Liver (tissue), 9 donors: ENCODE data around the gene CRYGC. TPM values are rescaled to one million over a fixed set of nuclear protein-coding genes. Genes with fewer than 3 reads are reported as not detected.

Source experiments
- DNase-seq: peaks from one replicate; pipeline ENCODE4 v3.0.0-alpha.2; 2017; ENCODE audit warnings: low spot score
- H3K27ac ChIP-seq, 2 donors: one replicate each; pipeline ENCODE4 v1.7.0; 2013; ENCODE audit warnings: inconsistent platforms in 2 of 2, low read length in 2 of 2, control low read depth in 1 of 2, low read depth in 1 of 2, mild to moderate bottlenecking in 1 of 2
- H3K27me3 ChIP-seq, 4 donors: one replicate each; pipeline versions ENCODE4 v1.6.1 to v1.7.0; 2013; ENCODE audit warnings: low read length in 3 of 4, inconsistent platforms in 1 of 4, mild to moderate bottlenecking in 1 of 4, moderate library complexity in 1 of 4; ENCODE audit not compliant: control insufficient read depth in 4 of 4, insufficient read depth in 4 of 4
- H3K36me3 ChIP-seq, 4 donors: one replicate each; pipeline versions ENCODE4 v1.6.1 to v1.7.0; 2013; ENCODE audit warnings: low read length in 3 of 4, mild to moderate bottlenecking in 3 of 4, low read depth in 1 of 4, moderate library complexity in 1 of 4; ENCODE audit not compliant: control insufficient read depth in 4 of 4, insufficient read depth in 3 of 4
- H3K4me1 ChIP-seq, 4 donors: one replicate each; pipeline versions ENCODE4 v1.6.1 to v1.7.0; 2013; ENCODE audit warnings: low read length in 3 of 4, mild to moderate bottlenecking in 3 of 4, moderate library complexity in 1 of 4; ENCODE audit not compliant: control insufficient read depth in 4 of 4, insufficient read depth in 4 of 4
- H3K4me3 ChIP-seq, 3 donors: one replicate each; pipeline versions ENCODE4 v1.6.1 to v1.7.0; 2013; ENCODE audit warnings: low read length in 3 of 3, control low read depth in 1 of 3, low read depth in 1 of 3, mild to moderate bottlenecking in 1 of 3
- H3K9ac ChIP-seq, 2 donors: one replicate each; pipeline ENCODE4 v1.7.0; 2013; ENCODE audit warnings: low read length in 2 of 2, mild to moderate bottlenecking in 2 of 2, moderate library complexity in 2 of 2, control low read depth in 1 of 2, low read depth in 1 of 2
- H3K9me3 ChIP-seq, 4 donors: one replicate each; pipeline versions ENCODE4 v1.6.1 to v1.7.0; 2013; ENCODE audit warnings: low read length in 3 of 4; ENCODE audit not compliant: control insufficient read depth in 4 of 4
- ATF3 ChIP-seq: IDR thresholded peaks from 2 replicates; pipeline ENCODE4 v1.6.1; 2016; ENCODE audit warnings: antibody characterized with exemption
- CTCF ChIP-seq: fragments of 150-350 bp; IDR thresholded peaks from 2 replicates; pipeline ENCODE4 v1.5.1; 2017; ENCODE audit warnings: improper control_type of control experiment, low read depth, low read length; ENCODE audit not compliant: missing input control
- EGR1 ChIP-seq, 2 donors: IDR thresholded peaks; 2 replicates each; pipeline ENCODE4 v1.6.1; 2016 to 2018; ENCODE audit warnings: antibody characterized with exemption in 2 of 2, low read depth in 2 of 2
- FOXA1 ChIP-seq: IDR thresholded peaks from 2 replicates; pipeline ENCODE4 v1.6.1; 2016; ENCODE audit warnings: antibody characterized with exemption
- FOXA2 ChIP-seq: IDR thresholded peaks from 2 replicates; pipeline ENCODE4 v1.6.1; 2016; ENCODE audit warnings: antibody characterized with exemption
- GABPA ChIP-seq, 2 donors: IDR thresholded peaks in 1 of 2; conservative IDR thresholded peaks in 1 of 2; 2 replicates each; pipeline ENCODE4 v1.6.1; 2016; ENCODE audit warnings: antibody characterized with exemption in 2 of 2, mild to moderate bottlenecking in 1 of 2, moderate library complexity in 1 of 2
- HNF4A ChIP-seq, 2 donors: conservative IDR thresholded peaks; 2 replicates each; pipeline ENCODE4 v1.6.1; 2016; ENCODE audit warnings: antibody characterized with exemption in 2 of 2, mild to moderate bottlenecking in 2 of 2
- HNF4G ChIP-seq: IDR thresholded peaks from 2 replicates; pipeline ENCODE4 v1.6.1; 2016; ENCODE audit warnings: antibody characterized with exemption
- JUND ChIP-seq, 2 donors: IDR thresholded peaks; 2 replicates each; pipeline ENCODE4 v1.6.1; 2016; ENCODE audit warnings: antibody characterized with exemption in 2 of 2
- MAX ChIP-seq: IDR thresholded peaks from 2 replicates; pipeline ENCODE4 v1.6.1; 2016; ENCODE audit warnings: antibody characterized with exemption
- NR2F2 ChIP-seq: IDR thresholded peaks from 2 replicates; pipeline ENCODE4 v1.6.1; 2016; ENCODE audit warnings: antibody characterized with exemption
- RAD21 ChIP-seq, 2 donors: IDR thresholded peaks; 2 replicates each; pipeline ENCODE4 v1.6.1; 2016; ENCODE audit warnings: antibody characterized with exemption in 2 of 2, mild to moderate bottlenecking in 2 of 2
- REST ChIP-seq: IDR thresholded peaks from 2 replicates; pipeline ENCODE4 v1.6.1; 2016; ENCODE audit warnings: antibody characterized with exemption, mild to moderate bottlenecking
- RXRA ChIP-seq, 2 donors: IDR thresholded peaks; 2 replicates each; pipeline ENCODE4 v1.6.1; 2017 to 2018; ENCODE audit warnings: antibody characterized with exemption in 2 of 2, mild to moderate bottlenecking in 1 of 2
- SP1 ChIP-seq: IDR thresholded peaks from 2 replicates; pipeline ENCODE4 v1.6.1; 2018; ENCODE audit warnings: antibody characterized with exemption, mild to moderate bottlenecking
- TAF1 ChIP-seq: conservative IDR thresholded peaks from 2 replicates; pipeline ENCODE4 v1.6.1; 2016; ENCODE audit warnings: antibody characterized with exemption, mild to moderate bottlenecking
- YY1 ChIP-seq: IDR thresholded peaks from 2 replicates; pipeline ENCODE4 v1.6.1; 2016; ENCODE audit warnings: antibody characterized with exemption, mild to moderate bottlenecking
- WGBS: extraction: QIAGEN DNeasy Blood & Tissue Kit; methylation state at CpG from one replicate; pipeline ENCODE4 v1.1.7; 2013; 5-methylcytosine and 5-hydroxymethylcytosine counted together
- polyA plus RNA-seq, 2 donors: library from polyadenylated mRNA; stranded (reverse) in 1 of 2; unstranded in 1 of 2; fragments of 200-250 nt in 1 of 2; fragments of >200 nt in 1 of 2; fragmentation: Nextera tagmentation in 1 of 2; extraction: Ambion mirVana in 1 of 2; gene quantifications; one replicate each; pipeline versions ENCODE4 v1.2.1 to v1.2.3, GENCODE V29; 2013 to 2015
- total RNA-seq, 2 donors: library from RNA; depleted of rRNA; stranded (reverse); fragments of >200 nt; gene quantifications; one replicate each; pipeline ENCODE4 v1.2.3, GENCODE V29; 2014
- donor health status: healthy.
- donor health status: healthy.
- donor health status: healthy.
- donor health status: healthy.
- donor health status: healthy.

The CRYGC gene
- total and polyA plus RNA-seq, 4 donors = not detected

- TF ChIP-seq FOXA1 = no peak
- no peak overlapping the region for H3K9ac ChIP-seq
- H3K27ac ChIP-seq = no peak overlapping the region
- H3K36me3 ChIP-seq = no peaks in the 10 kb centered on the region
- H3K27me3 ChIP-seq = no peaks in the 10 kb centered on the region
- no peaks in the 10 kb centered on the region for H3K9me3 ChIP-seq
- DNase-seq = no peak
- WGBS = 89% methylated on average over 2 of the region's 2 CpGs
- no peak overlapping the region for H3K4me3 ChIP-seq
- no peaks in the 10 kb centered on the region for H3K4me1 ChIP-seq
These were observed 31.4 kb downstream of the CRYGC start for GRCh38 chr2:208098267-208098666.

GRCh38 chr2:208097801-208098200, 31.8 kb downstream of the CRYGC start:
- no peaks in the 10 kb centered on the region for H3K9me3 ChIP-seq
- H3K4me3 ChIP-seq = no peak overlapping the region
- no peak overlapping the region for H3K9ac ChIP-seq
- no peak overlapping the region for H3K27ac ChIP-seq
- DNase-seq = no peak
- WGBS = 84% methylated on average over 5 of the region's 5 CpGs
- no peaks in the 10 kb centered on the region for H3K27me3 ChIP-seq
- H3K4me1 ChIP-seq = no peaks in the 10 kb centered on the region
- no peaks in the 10 kb centered on the region for H3K36me3 ChIP-seq
- TF ChIP-seq TAF1 = no peak
- no peak for TF ChIP-seq ATF3
- TF ChIP-seq CTCF = no peak
- no peak for TF ChIP-seq EGR1 (IDR thresholded peaks at IDR 0.05; ENCODE audit: low read depth in 2 of 2)
- no peak for TF ChIP-seq YY1
- TF ChIP-seq FOXA1 = no peak
- no peak for TF ChIP-seq SP1
- TF ChIP-seq GABPA (IDR thresholded peaks at IDR 0.05 in 1 of 2, conservative IDR thresholded peaks at IDR 0.05 in 1 of 2) = no peak
- no peak for TF ChIP-seq RXRA (IDR thresholded peaks at IDR 0.05)
- no peak for TF ChIP-seq HNF4G

GRCh38 chr2:208097313-208097712, 32.3 kb downstream of the CRYGC start:
- Histone ChIP-seq H3K27me3 (no peaks in the 10 kb centered on the region), H3K9me3 (no peaks in the 10 kb centered on the region), H3K9ac (no peak overlapping the region), H3K4me3 (no peak overlapping the region), H3K4me1 (no peaks in the 10 kb centered on the region), H3K27ac (no peak overlapping the region), H3K36me3 (no peaks in the 10 kb centered on the region)
- DNase-seq = no peak
- 83% methylated on average over 3 of the region's 3 CpGs for WGBS
- TF ChIP-seq GABPA (IDR thresholded peaks at IDR 0.05 in 1 of 2, conservative IDR thresholded peaks at IDR 0.05 in 1 of 2) (no peak), FOXA2 (no peak), HNF4A (conservative IDR thresholded peaks at IDR 0.05) (no peak), ATF3 (no peak), TAF1 (no peak), EGR1 (IDR thresholded peaks at IDR 0.05; ENCODE audit: low read depth in 2 of 2) (no peak), RXRA (IDR thresholded peaks at IDR 0.05) (no peak), HNF4G (no peak), NR2F2 (no peak), FOXA1 (no peak), SP1 (no peak), REST (no peak), JUND (IDR thresholded peaks at IDR 0.05) (no peak), MAX (no peak), YY1 (no peak), CTCF (no peak), RAD21 (IDR thresholded peaks at IDR 0.05) (no peak)
